CD14-positive monocyte (primary cell): Measurements from ENCODE around the gene NCBP3. TPM values are rescaled to one million over a fixed set of nuclear protein-coding genes. Genes with fewer than 3 reads are reported as not detected.

Source experiments
- DNase-seq, 3 donors: peaks; one replicate each; pipeline ENCODE4 v3.0.0-alpha.2; 2011 to 2022
- H2AFZ ChIP-seq: 2 replicates; pipeline ENCODE4 v1.6.0; 2012; ENCODE audit warnings: mild to moderate bottlenecking, low read depth, low read length, inconsistent platforms; ENCODE audit not compliant: insufficient read depth, poor library complexity, severe bottlenecking
- H3K27ac ChIP-seq, 2 donors: 1 replicate in 1 of 2; 2 replicates in 1 of 2; pipeline ENCODE4 v1.5.1; 2012 to 2013; ENCODE audit warnings: low read length in 2 of 2, control low read depth in 1 of 2, inconsistent platforms in 1 of 2, low read depth in 1 of 2, mild to moderate bottlenecking in 1 of 2
- H3K27me3 ChIP-seq, 2 donors: one replicate each; pipeline versions ENCODE4 v1.6.0 to v1.6.1; 2011 to 2013; ENCODE audit warnings: low read length in 2 of 2; ENCODE audit not compliant: control insufficient read depth in 2 of 2, insufficient read depth in 2 of 2
- H3K36me3 ChIP-seq, 2 donors: replicated peaks in 1 of 2; 1 replicate in 1 of 2; 2 replicates in 1 of 2; pipeline versions ENCODE4 v1.5.1 to v1.6.1; 2012 to 2013; ENCODE audit warnings: low read length in 2 of 2, control low read depth in 1 of 2, inconsistent platforms in 1 of 2, mild to moderate bottlenecking in 1 of 2; ENCODE audit not compliant: insufficient read depth in 2 of 2, control insufficient read depth in 1 of 2
- H3K4me1 ChIP-seq, 2 donors: 1 replicate in 1 of 2; 2 replicates in 1 of 2; pipeline versions ENCODE4 v1.5.1 to v1.6.1; 2012 to 2013; ENCODE audit warnings: low read length in 2 of 2, control low read depth in 1 of 2, inconsistent platforms in 1 of 2, mild to moderate bottlenecking in 1 of 2, moderate library complexity in 1 of 2; ENCODE audit not compliant: insufficient read depth in 2 of 2, control insufficient read depth in 1 of 2
- H3K4me2 ChIP-seq: replicated peaks from 2 replicates; pipeline ENCODE3; 2012; ENCODE audit warnings: low read length, moderate library complexity, mild to moderate bottlenecking; ENCODE audit not compliant: poor library complexity, severe bottlenecking; ENCODE audit errors: extremely low read depth
- H3K4me3 ChIP-seq, 3 experiments: fragments of 200-600 bp in 1 of 3; sonication (generic) in 1 of 3; replicated peaks in 1 of 3; 1 replicate in 2 of 3; 2 replicates in 1 of 3; pipeline ENCODE4 v1.5.1; 2011 to 2013; ENCODE audit warnings: low read length in 3 of 3, mild to moderate bottlenecking in 3 of 3, control low read depth in 2 of 3, low read depth in 2 of 3, inconsistent platforms in 1 of 3, moderate library complexity in 1 of 3
- H3K79me2 ChIP-seq: 2 replicates; pipeline ENCODE4 v1.6.0; 2012; ENCODE audit warnings: mild to moderate bottlenecking, control low read depth, inconsistent platforms, low read length, moderate library complexity; ENCODE audit not compliant: insufficient read depth
- H3K9ac ChIP-seq: 2 replicates; pipeline ENCODE4 v1.6.0; 2017; ENCODE audit warnings: low read length, mild to moderate bottlenecking; ENCODE audit not compliant: insufficient read depth, poor library complexity, severe bottlenecking
- H3K9me3 ChIP-seq, 2 donors: replicated peaks in 1 of 2; 1 replicate in 1 of 2; 2 replicates in 1 of 2; pipeline versions ENCODE4 v1.5.1 to v1.6.1; 2012 to 2013; ENCODE audit warnings: low read length in 2 of 2, control low read depth in 1 of 2; ENCODE audit not compliant: control insufficient read depth in 1 of 2, insufficient read depth in 1 of 2
- H4K20me1 ChIP-seq: 2 replicates; pipeline ENCODE4 v1.6.0; 2012; ENCODE audit warnings: mild to moderate bottlenecking, low read length, control low read depth, moderate library complexity; ENCODE audit not compliant: insufficient read depth
- H3K27ac Mint-ChIP-seq, 7 donors: one replicate each; pipeline ENCODE4 v1.8.0; 2020; ENCODE audit warnings: mild to moderate bottlenecking in 7 of 7, mixed read lengths in 7 of 7, moderate library complexity in 6 of 7, inconsistent platforms in 2 of 7
- H3K27me3 Mint-ChIP-seq, 3 donors: one replicate each; pipeline ENCODE4 v1.8.0; 2021 to 2022; ENCODE audit warnings: low read depth in 3 of 3, mild to moderate bottlenecking in 3 of 3, mixed read lengths in 3 of 3, moderate library complexity in 3 of 3, inconsistent platforms in 1 of 3
- H3K36me3 Mint-ChIP-seq, 2 donors: one replicate each; pipeline ENCODE4 v1.8.0; 2020; ENCODE audit warnings: mixed read lengths in 2 of 2, inconsistent platforms in 1 of 2, mild to moderate bottlenecking in 1 of 2
- H3K4me1 Mint-ChIP-seq: one replicate; pipeline ENCODE4 v1.8.0; 2020; ENCODE audit warnings: mild to moderate bottlenecking, mixed read lengths
- H3K4me3 Mint-ChIP-seq, 2 donors: one replicate each; pipeline ENCODE4 v1.8.0; 2020; ENCODE audit warnings: mild to moderate bottlenecking in 2 of 2, mixed read lengths in 2 of 2, moderate library complexity in 1 of 2
- H3K9me3 Mint-ChIP-seq, 7 donors: one replicate each; pipeline ENCODE4 v1.8.0; 2020 to 2022; ENCODE audit warnings: mixed read lengths in 7 of 7, mild to moderate bottlenecking in 6 of 7, moderate library complexity in 6 of 7, inconsistent platforms in 2 of 7
- WGBS: methylation state at CpG from one replicate; pipeline ENCODE4 v1.1.5; 2013; ENCODE audit warnings: missing lambda C conversion rate; ENCODE audit not compliant: insufficient coverage; 5-methylcytosine and 5-hydroxymethylcytosine counted together
- intact Hi-C, 2 donors: fragments of 100-400 bp; cut with micrococcal nuclease; formaldehyde crosslinking; loops; one replicate each; pipeline versions ENCODE4 v1.15.0 to v1.15.1; 2023
- polyA plus RNA-seq, 3 donors: library from polyadenylated mRNA; depleted of rRNA in 1 of 3; unstranded in 2 of 3; stranded (reverse) in 1 of 3; fragments of 300-500 nt in 2 of 3; fragments of >200 nt in 1 of 3; fragmentation: Illumina TruSeq in 2 of 3; gene quantifications; 1 replicate in 2 of 3; 2 replicates in 1 of 3; pipeline ENCODE4 v1.2.3, GENCODE V29; 2012 to 2021
- TF ChIP-seq, protein P1 (sequence below): fragments of 200-600 bp; IDR thresholded peaks from one replicate; pipeline ENCODE4 v1.8.0; 2022; ENCODE audit warnings: antibody characterized with exemption, mild to moderate bottlenecking

Gene NCBP3
- polyA plus RNA-seq, 3 donors, result 4.9 to 19.0 (median 8.5) TPM

DNA sequence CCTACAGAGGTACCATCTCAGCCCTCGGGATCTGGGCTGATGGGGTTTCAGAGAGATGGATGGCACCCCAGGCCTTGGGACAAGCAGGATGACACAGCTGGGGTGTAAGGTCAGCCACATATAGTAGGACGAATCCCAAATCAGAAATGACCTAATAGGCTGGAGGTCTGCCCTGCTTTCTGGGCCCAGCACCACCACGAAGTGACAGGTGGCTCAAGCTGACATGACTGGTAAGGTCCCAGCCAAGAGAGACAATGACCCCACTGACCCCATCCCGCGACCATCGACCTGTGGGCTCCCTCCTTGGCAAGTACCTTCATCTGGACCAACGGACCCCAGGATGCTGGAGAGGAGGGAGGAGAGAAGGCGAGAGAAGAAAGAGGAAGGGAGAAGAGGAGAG, 31.2 kb upstream of the NCBP3 start:
- Histone ChIP-seq H3K27ac (no peak overlapping the region), H3K4me3 (no peak overlapping the region), H3K79me2 (no peaks in the 10 kb centered on the region), H3K4me2 (no peak overlapping the region), H3K9ac (no peak overlapping the region), H3K9me3 (no peaks in the 10 kb centered on the region), H4K20me1 (no peaks in the 10 kb centered on the region), H2AFZ (no peak overlapping the region), H3K36me3 (peaks cover 21 to 24% of the 10 kb centered on the region in 2 donors), H3K4me1 (no peaks in the 10 kb centered on the region), H3K27me3 (no peaks in the 10 kb centered on the region)
- H3K27ac Mint-ChIP-seq, result no peak overlapping the region
- 94% methylated on average over 3 of the region's 8 CpGs for WGBS
- H3K27me3 Mint-ChIP-seq, result peaks cover 0 to 5% (median 0%) of the 10 kb centered on the region in 3 donors
- no peaks in the 10 kb centered on the region for H3K4me1 Mint-ChIP-seq
- H3K9me3 Mint-ChIP-seq, result peaks cover 0 to 4% (median 0%) of the 10 kb centered on the region in 7 donors
- no peak for DNase-seq
- no peak overlapping the region for H3K4me3 Mint-ChIP-seq
- peaks cover 37 to 49% of the 10 kb centered on the region in 2 donors for H3K36me3 Mint-ChIP-seq
- TF ChIP-seq, protein P1, sequence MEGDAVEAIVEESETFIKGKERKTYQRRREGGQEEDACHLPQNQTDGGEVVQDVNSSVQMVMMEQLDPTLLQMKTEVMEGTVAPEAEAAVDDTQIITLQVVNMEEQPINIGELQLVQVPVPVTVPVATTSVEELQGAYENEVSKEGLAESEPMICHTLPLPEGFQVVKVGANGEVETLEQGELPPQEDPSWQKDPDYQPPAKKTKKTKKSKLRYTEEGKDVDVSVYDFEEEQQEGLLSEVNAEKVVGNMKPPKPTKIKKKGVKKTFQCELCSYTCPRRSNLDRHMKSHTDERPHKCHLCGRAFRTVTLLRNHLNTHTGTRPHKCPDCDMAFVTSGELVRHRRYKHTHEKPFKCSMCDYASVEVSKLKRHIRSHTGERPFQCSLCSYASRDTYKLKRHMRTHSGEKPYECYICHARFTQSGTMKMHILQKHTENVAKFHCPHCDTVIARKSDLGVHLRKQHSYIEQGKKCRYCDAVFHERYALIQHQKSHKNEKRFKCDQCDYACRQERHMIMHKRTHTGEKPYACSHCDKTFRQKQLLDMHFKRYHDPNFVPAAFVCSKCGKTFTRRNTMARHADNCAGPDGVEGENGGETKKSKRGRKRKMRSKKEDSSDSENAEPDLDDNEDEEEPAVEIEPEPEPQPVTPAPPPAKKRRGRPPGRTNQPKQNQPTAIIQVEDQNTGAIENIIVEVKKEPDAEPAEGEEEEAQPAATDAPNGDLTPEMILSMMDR, result no peak
- intact Hi-C loops, result no loop called here

DNA sequence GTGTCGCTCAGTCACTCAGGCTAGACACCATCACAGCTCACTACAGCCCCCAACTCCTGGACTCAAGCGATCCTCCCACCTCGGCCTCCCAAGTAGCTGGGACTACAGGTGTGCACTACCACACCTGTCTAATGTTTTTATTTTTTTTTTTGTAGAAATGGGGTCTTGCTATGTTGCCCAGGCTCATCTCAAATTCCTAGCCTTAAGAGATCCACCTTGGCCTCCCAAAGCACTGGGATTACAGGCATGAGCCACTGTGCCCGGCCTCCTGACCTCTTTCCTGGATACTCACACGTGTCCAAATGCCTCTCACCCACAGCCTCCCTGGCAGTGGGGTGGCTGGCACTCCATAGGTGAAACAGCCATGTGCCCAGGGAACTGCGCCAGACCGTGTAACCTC, 29.3 kb upstream of the NCBP3 start:
- Mint-ChIP-seq H3K9me3 (peaks cover 0 to 4% (median 0%) of the 10 kb centered on the region in 7 donors), H3K4me1 (peaks cover 5% of the 10 kb centered on the region), H3K27ac (peak overlapping the region in 1 of 7 donors; percentile 32), H3K36me3 (peaks cover 32 to 53% of the 10 kb centered on the region in 2 donors), H3K27me3 (peaks cover 0 to 6% (median 3%) of the 10 kb centered on the region in 3 donors), H3K4me3 (no peak overlapping the region)
- H3K79me2 ChIP-seq, result no peaks in the 10 kb centered on the region
- no peaks in the 10 kb centered on the region for H3K9me3 ChIP-seq
- H3K4me1 ChIP-seq, result no peaks in the 10 kb centered on the region
- no peak overlapping the region for H3K4me2 ChIP-seq
- no peaks in the 10 kb centered on the region for H3K27me3 ChIP-seq
- no peaks in the 10 kb centered on the region for H4K20me1 ChIP-seq
- no peak for DNase-seq
- H3K27ac ChIP-seq, result no peak overlapping the region
- 98% methylated on average over 4 of the region's 7 CpGs for WGBS
- H3K36me3 ChIP-seq, result peaks cover 24 to 28% of the 10 kb centered on the region in 2 donors
- H3K4me3 ChIP-seq, result no peak overlapping the region
- no peak overlapping the region for H2AFZ ChIP-seq
- TF ChIP-seq, protein P1, result no peak
- intact Hi-C loops, result no loop called here
- no peak overlapping the region for H3K9ac ChIP-seq
